ENCODE data around the gene FRRS1. TPM values are rescaled to one million over a fixed set of nuclear protein-coding genes. Genes with fewer than 3 reads are reported as not detected.

Gene FRRS1
- total and polyA plus RNA-seq, 3 donors from 2014 or later = 1.7 to 7.6 (median 6.1) TPM

DNA sequence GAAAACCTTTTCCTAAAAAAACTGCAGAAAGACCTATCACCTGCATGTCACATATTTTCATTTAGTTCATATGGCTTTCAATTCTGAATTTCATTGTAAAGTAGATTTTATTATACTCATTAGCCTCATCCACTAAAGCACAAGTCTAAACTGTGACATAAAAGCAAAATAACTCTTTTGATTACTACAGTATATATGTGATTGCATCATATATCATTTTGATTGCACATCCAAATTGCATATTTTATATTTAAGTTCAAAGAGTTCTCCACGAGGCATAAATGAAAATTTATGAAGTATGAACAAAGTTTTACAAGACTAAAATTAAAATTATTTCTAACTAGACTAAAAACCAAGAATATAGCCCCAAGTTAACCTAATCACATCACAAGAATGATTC lies 101.2 kb downstream of the FRRS1 start:
- Histone ChIP-seq H3K36me3 (ENCODE audit: low read depth, missing control alignments) (no peaks in the 10 kb centered on the region), H3K4me3 (no peak overlapping the region), H3K27me3 (no peaks in the 10 kb centered on the region), H3K9me3 (no peaks in the 10 kb centered on the region), H3K27ac (no peak overlapping the region), H3K4me1 (peaks cover 13% of the 10 kb centered on the region)
- no peak for DNase-seq
- intact Hi-C loops (cut with DNase I; ENCODE audit: low total_unique reads) = no loop called here
- no peak for TF ChIP-seq POLR2A (IDR thresholded peaks at IDR 0.05)
- TF ChIP-seq CTCF (IDR thresholded peaks at IDR 0.05) = no peak
- 78 to 92% methylated on average over 1 of the region's 1 CpG for WGBS, 2 donors

DNA sequence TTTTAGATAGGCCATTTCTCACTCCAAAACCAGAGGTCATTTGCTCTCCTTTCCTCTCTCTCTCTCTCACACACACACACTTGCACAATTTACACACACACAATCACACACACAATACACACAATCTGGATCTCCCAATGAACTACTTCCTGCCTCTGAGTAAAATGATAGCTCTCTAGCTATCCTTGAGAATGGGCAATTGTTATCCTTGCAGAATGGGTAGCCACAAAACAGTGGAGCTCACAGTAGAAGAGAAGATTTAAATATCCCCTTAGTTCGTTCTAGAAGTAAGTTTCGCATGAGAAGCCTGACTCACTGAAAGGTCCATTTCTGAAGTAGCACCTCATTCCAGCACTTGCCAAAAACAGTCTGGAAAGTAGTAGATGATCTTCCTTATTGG lies 102.9 kb downstream of the FRRS1 start:
- H3K4me1 ChIP-seq = peaks cover 13% of the 10 kb centered on the region
- TF ChIP-seq CTCF (IDR thresholded peaks at IDR 0.05) (no peak), POLR2A (IDR thresholded peaks at IDR 0.05) (no peak)
- peak overlapping the region in 1 of 2 donors; percentile 75 for H3K27ac ChIP-seq
- 86 to 96% methylated on average over 2 of the region's 2 CpGs for WGBS, 2 donors
- no peaks in the 10 kb centered on the region for H3K27me3 ChIP-seq
- no peaks in the 10 kb centered on the region for H3K9me3 ChIP-seq
- intact Hi-C loops (cut with DNase I; ENCODE audit: low total_unique reads) = no loop called here
- no peak for DNase-seq
- H3K4me3 ChIP-seq = no peak overlapping the region
- no peaks in the 10 kb centered on the region for H3K36me3 ChIP-seq (ENCODE audit: low read depth, missing control alignments)

DNA sequence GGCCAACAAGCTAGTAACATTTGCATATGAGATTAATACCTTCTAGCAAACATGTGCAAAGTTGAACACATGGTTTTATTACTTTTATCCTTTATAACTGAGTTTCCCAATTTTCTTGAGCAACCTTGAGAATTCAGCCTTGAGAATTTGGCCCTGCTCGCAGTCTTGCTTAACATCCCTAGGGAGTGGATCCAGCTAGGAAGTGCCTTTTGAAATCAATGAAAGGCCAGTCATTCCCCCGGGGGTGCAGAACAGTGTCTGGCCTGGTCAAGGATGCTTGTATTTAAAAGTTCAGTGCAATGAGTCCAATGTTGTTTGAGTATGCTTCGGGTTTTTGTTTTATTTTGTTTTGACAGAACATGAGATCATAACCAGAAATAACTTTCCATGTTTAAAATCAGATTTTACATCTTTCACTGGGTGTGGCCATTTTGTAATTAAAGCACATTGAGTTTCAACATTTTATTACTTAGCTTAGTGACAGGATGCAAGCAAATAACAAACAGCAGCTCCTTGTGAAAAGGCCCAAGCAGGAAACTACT lies 103.8 kb downstream of the FRRS1 start:
- H3K9me3 ChIP-seq = no peaks in the 10 kb centered on the region
- peak overlapping the region in 1 of 2 donors; percentile 78 for H3K27ac ChIP-seq
- intact Hi-C loops (cut with DNase I; ENCODE audit: low total_unique reads) = no loop called here
- H3K36me3 ChIP-seq (ENCODE audit: low read depth, missing control alignments) = no peaks in the 10 kb centered on the region
- peaks cover 13% of the 10 kb centered on the region for H3K4me1 ChIP-seq
- no peaks in the 10 kb centered on the region for H3K27me3 ChIP-seq
- no peak for TF ChIP-seq CTCF (IDR thresholded peaks at IDR 0.05)
- no peak for TF ChIP-seq POLR2A (IDR thresholded peaks at IDR 0.05)
- 27 to 38% methylated on average over 3 of the region's 3 CpGs for WGBS, 2 donors
- H3K4me3 ChIP-seq = no peak overlapping the region
- peak; percentile 81 for DNase-seq

DNA sequence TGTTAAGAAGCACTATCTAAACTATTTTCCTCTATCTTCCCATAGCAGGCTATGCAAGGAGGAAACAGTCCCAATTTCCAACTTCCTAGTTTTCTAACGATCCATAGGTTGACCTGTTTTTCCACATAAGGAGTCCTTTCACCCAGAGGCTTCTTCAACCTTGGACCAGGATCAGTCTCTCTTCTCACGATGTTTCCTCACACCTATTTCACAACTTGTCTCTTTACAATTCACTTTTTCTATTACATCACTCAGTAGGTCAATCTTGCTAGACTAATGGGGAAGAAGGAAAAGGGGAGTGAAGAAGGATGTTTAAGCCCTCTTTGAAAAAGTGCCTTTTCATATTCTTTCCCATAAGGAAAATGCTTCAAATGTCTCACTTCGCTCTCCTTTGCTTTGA lies 104.7 kb downstream of the FRRS1 start:
- H3K27ac ChIP-seq = peak overlapping the region; percentile 45 to 78
- DNase-seq = no peak
- WGBS, 2 donors = 45 to 57% methylated on average over 3 of the region's 3 CpGs
- H3K36me3 ChIP-seq (ENCODE audit: low read depth, missing control alignments) = no peaks in the 10 kb centered on the region
- no peak overlapping the region for H3K4me3 ChIP-seq
- TF ChIP-seq POLR2A (IDR thresholded peaks at IDR 0.05) (no peak), CTCF (IDR thresholded peaks at IDR 0.05) (no peak)
- intact Hi-C loops (cut with DNase I; ENCODE audit: low total_unique reads) = no loop called here
- H3K4me1 ChIP-seq = peaks cover 13% of the 10 kb centered on the region
- H3K27me3 ChIP-seq = no peaks in the 10 kb centered on the region
- no peaks in the 10 kb centered on the region for H3K9me3 ChIP-seq

GRCh38 chr1:99660496-99660895 lies 105.9 kb downstream of the FRRS1 start:
- TF ChIP-seq CTCF (IDR thresholded peaks at IDR 0.05) = no peak
- TF ChIP-seq POLR2A (IDR thresholded peaks at IDR 0.05) = no peak
- intact Hi-C loops (cut with DNase I; ENCODE audit: low total_unique reads) = no loop called here
- 89 to 90% methylated on average over 2 of the region's 2 CpGs for WGBS, 2 donors
- Histone ChIP-seq H3K27me3 (no peaks in the 10 kb centered on the region), H3K27ac (peak overlapping the region in 1 of 2 donors; percentile 78), H3K36me3 (ENCODE audit: low read depth, missing control alignments) (no peaks in the 10 kb centered on the region), H3K9me3 (no peaks in the 10 kb centered on the region), H3K4me1 (peaks cover 13% of the 10 kb centered on the region), H3K4me3 (no peak overlapping the region)
- DNase-seq = no peak
